Kidney epithelial cell (primary cell): ENCODE data around the gene SS18L1. TPM values are rescaled to one million over a fixed set of nuclear protein-coding genes. Genes with fewer than 3 reads are reported as not detected.
"Not testable (repeated sequence)": the region's sequence is repeated elsewhere in the genome, so short reads cannot be mapped to it uniquely, and the experiment has no call there.

Experiments
- DNase-seq: peaks from one replicate; pipeline ENCODE4 v3.0.0-alpha.2; 2010; ENCODE audit warnings: low read depth
- H3K27me3 ChIP-seq: 2 replicates; pipeline ENCODE4 v1.6.0; 2011; ENCODE audit warnings: low read length; ENCODE audit not compliant: control insufficient read depth, insufficient read depth
- H3K36me3 ChIP-seq: 2 replicates; pipeline ENCODE4 v1.5.1; 2011; ENCODE audit warnings: low read length; ENCODE audit not compliant: control insufficient read depth, insufficient read depth
- H3K4me3 ChIP-seq: 2 replicates; pipeline ENCODE4 v1.5.1; 2011; ENCODE audit warnings: low read depth, mild to moderate bottlenecking, control low read depth, low read length
- CTCF ChIP-seq: IDR thresholded peaks from 2 replicates; pipeline ENCODE4 v1.5.1; 2011; ENCODE audit warnings: mild to moderate bottlenecking, moderate library complexity, low read length, control low read depth, inconsistent platforms; ENCODE audit not compliant: insufficient read depth, poor library complexity, severe bottlenecking
- total RNA-seq: library from RNA; depleted of rRNA; stranded (reverse); fragments of >200 nt; gene quantifications from 2 replicates; pipeline ENCODE4 v1.2.3, GENCODE V29; 2015

Gene SS18L1
- total RNA-seq, 1 donor from 2014 or later, result 15.9 TPM

DNA sequence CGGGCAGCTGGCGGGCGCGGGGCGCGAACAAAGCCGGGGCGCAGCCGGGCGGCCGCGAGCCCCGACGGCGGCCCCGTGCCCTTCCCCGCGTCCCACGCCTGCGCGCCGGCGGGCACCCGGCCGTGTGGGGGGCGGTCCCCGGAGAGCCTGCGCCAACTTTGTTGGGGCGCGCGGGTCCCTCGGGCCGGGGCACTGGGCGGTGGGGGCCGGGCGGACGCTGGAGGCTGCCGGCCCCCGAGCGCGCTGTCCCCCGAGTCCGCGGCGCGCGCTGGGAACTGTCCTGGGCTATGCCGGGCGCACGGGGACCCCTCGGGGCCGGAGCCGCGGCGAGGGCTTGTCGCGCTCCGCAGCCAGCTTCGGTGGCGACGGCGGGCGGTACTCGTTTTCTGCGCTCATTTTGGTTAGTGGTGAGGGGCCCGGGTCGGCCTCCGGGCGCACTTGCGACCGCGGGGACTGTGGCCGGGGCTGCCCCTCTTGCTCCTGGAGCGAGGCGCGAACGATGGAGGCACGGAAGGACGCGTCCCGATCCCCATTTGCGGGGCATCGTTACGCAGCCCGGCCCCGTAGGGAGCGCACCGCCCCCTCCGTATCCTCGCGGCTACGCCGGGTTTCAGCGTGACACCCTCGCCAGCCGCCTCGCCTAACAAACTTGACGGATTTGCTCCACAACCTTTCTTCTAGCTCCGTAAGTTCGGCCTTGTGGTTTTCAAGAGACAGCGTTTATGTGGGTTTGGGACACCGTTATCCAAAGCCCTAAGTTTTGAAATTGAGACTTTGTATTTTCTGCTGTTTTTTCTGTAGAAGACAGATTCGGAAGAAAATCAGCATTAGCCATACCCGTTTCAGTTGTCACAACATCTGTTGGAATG, 622 bp downstream of the SS18L1 start:
- peaks cover 1% of the 10 kb centered on the region for H3K36me3 ChIP-seq

GRCh38 chr20:62145688-62146018, 2.1 kb downstream of the SS18L1 start:
- no peak overlapping the region for H3K4me3 ChIP-seq
- DNase-seq, result no peak
- TF ChIP-seq CTCF, result no peak
- H3K36me3 ChIP-seq, result peaks cover 1% of the 10 kb centered on the region
- H3K27me3 ChIP-seq, result no peaks in the 10 kb centered on the region

More for the DNA sequence above, 622 bp downstream of the SS18L1 start:
- DNase-seq, result no peak
- Histone ChIP-seq H3K27me3 (no peaks in the 10 kb centered on the region), H3K4me3 (peak overlapping the region; percentile 64)
- no peak for TF ChIP-seq CTCF

DNA sequence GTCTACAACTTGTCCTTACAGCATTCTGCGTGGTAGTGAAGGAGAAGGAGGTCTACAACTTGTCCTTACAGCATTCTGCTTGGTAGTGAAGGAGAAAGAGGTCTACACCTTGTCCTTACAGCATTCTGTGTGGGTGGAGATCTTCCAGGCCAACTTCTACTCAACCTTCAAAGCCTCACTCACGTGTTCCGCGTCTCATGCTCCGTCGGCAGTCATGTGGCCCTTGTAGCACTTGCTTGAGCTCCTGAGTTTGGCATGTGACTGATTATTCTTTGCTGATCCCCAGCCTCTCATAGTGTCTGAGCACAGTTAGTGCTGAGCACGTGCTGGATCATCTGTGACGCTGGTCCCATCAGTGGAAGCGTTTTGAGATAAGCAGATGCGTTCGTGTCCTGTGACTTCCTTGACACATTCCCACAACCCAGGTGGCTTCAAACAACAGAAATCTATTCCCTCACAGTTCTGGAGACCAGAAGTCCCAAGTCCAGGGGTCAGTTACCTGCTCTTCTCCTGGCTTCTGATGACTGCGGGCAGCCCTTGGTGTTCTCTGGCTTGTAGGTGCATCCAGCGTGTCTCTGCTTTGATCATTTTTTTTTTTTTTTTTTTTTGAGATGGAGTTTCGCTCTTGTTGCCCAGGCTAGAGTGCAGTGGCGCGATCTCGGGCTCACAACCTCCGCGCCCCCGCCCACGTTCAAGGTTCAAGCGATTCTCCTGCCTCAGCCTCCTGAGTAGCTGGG, 2.6 kb downstream of the SS18L1 start:
- no peak overlapping the region for H3K4me3 ChIP-seq
- no peak for TF ChIP-seq CTCF
- no peaks in the 10 kb centered on the region for H3K27me3 ChIP-seq
- DNase-seq, result no peak
- H3K36me3 ChIP-seq, result peaks cover 1% of the 10 kb centered on the region

DNA sequence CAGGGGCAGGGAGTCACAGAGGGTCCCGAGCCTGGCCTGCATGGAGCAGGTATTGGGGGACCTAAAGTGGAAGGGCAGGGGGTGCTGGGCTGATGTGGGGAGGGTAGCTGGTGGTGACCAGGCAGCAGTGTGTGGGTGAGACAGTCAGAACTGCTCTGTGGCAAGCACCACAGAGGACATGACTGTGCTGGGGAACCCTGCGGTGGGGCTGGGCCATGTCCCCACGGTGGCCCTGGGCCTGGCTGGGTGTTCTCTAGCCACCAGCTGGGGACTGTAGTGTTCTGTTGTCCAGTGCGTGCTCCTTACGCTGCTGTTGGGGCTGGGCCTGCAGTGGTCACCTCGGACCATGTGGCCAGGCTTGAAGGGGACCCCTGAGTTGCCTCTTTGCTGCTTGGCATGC, 3.6 kb downstream of the SS18L1 start:
- no peak for DNase-seq
- Histone ChIP-seq H3K36me3 (peaks cover 1% of the 10 kb centered on the region), H3K27me3 (no peaks in the 10 kb centered on the region), H3K4me3 (no peak overlapping the region)
- TF ChIP-seq CTCF, result no peak

DNA sequence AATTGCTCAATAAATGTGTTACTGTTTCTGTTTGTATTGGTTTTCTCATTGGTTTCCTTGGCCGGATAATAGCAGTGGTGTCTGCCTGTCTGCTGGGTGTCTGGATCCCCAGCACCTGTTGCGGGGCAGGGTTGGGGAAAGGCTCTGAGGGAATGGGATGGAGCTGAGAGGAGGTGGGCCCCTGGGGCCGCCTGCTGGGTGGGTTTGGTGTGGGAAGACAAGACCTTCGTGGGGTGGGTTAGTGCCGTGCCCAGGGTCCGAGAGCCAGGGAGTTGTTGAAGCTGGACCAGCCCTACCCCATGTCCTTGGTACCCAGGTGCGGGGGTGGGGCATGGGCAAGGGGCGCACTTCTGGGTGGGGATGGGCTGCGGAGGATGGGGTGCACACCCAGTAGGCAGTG, 4.0 kb downstream of the SS18L1 start:
- no peak for TF ChIP-seq CTCF
- Histone ChIP-seq H3K27me3 (no peaks in the 10 kb centered on the region), H3K36me3 (peaks cover 1% of the 10 kb centered on the region), H3K4me3 (no peak overlapping the region)
- DNase-seq, result no peak

DNA sequence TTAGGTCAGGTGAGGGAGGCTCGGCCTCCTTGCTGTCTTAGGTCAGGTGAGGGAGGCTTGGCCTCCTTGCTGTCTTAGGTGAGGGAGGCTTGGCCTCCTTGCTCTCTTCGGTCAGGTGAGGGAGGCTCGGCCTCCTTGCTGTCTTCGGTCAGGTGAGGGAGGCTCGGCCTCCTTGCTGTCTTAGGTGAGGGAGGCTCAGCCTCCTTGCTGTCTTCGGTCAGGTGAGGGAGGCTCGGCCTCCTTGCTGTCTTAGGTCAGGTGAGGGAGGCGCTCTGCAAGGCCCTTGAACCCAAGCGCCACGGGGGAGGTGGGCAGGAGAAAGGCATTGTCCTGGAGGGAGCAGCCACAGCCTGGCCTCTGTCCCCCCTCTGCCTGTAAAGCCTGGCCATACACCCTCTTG, 4.8 kb downstream of the SS18L1 start:
- not testable (repeated sequence) for H3K4me3 ChIP-seq, DNase-seq, H3K27me3 ChIP-seq, H3K36me3 ChIP-seq
